GM19397 (cell line): Measurements from ENCODE around the gene LAMA2.

Source experiments
- ATAC-seq: cut with Tn5 transposase; IDR thresholded peaks from one replicate; pipeline ENCODE4 v1.9.1; 2021; ENCODE audit warnings: mild to moderate bottlenecking, moderate library complexity; ENCODE audit not compliant: unreplicated experiment

The LAMA2 gene

GRCh38 chr6:129208415-129209034 is 325.6 kb downstream of the LAMA2 start:
- ATAC-seq = no peak

- no peak for ATAC-seq
These were observed 326.4 kb downstream of the LAMA2 start for GRCh38 chr6:129209355-129209754.

GRCh38 chr6:129210684-129211083 is 327.7 kb downstream of the LAMA2 start:
- no peak for ATAC-seq

- ATAC-seq = no peak
These were observed 328.7 kb downstream of the LAMA2 start for GRCh38 chr6:129211626-129212025.

GRCh38 chr6:129212081-129212480 is 329.1 kb downstream of the LAMA2 start:
- no peak for ATAC-seq

GRCh38 chr6:129215246-129215645 is 332.3 kb downstream of the LAMA2 start:
- no peak for ATAC-seq

- ATAC-seq = no peak
These were observed 333.1 kb downstream of the LAMA2 start for GRCh38 chr6:129215916-129216520.

- ATAC-seq = no peak
These were observed 334.8 kb downstream of the LAMA2 start for GRCh38 chr6:129217701-129218100.

- no peak for ATAC-seq
These were observed 350.7 kb downstream of the LAMA2 start for GRCh38 chr6:129233458-129234134.

- ATAC-seq = peak; percentile 1
These were observed 352.4 kb downstream of the LAMA2 start for GRCh38 chr6:129235167-129236000.

- ATAC-seq = peak; percentile 65
These were observed 353.1 kb downstream of the LAMA2 start for GRCh38 chr6:129236001-129236517.

GRCh38 chr6:129238991-129239390 is 356.1 kb downstream of the LAMA2 start:
- ATAC-seq = no peak

- no peak for ATAC-seq
These were observed 357.0 kb downstream of the LAMA2 start for GRCh38 chr6:129239825-129240491.

GRCh38 chr6:129240492-129240853 is 357.5 kb downstream of the LAMA2 start:
- ATAC-seq = no peak

- no peak for ATAC-seq
These were observed 359.6 kb downstream of the LAMA2 start for GRCh38 chr6:129242546-129242945.

- no peak for ATAC-seq
These were observed 360.4 kb downstream of the LAMA2 start for GRCh38 chr6:129243377-129243776.

- ATAC-seq = no peak
These were observed 366.0 kb downstream of the LAMA2 start for GRCh38 chr6:129248946-129249345.

- ATAC-seq = peak; percentile 81
These were observed 368.9 kb downstream of the LAMA2 start for GRCh38 chr6:129251669-129252376.

GRCh38 chr6:129252377-129253071 is 369.6 kb downstream of the LAMA2 start:
- ATAC-seq = no peak
